WTC11 (cell line): ENCODE results near the gene LECT2.

Experiments used
- ZNF396 ChIP-seq: fragments of 250-450 bp; sonication (Bioruptor Pico); IDR thresholded peaks from 2 replicates; pipeline ENCODE4 v1.8.0; 2021; ENCODE audit warnings: mild to moderate bottlenecking, moderate library complexity, borderline replicate concordance
- TF ChIP-seq, protein P1 (sequence below): fragments of 200-600 bp; IDR thresholded peaks from 2 replicates; pipeline ENCODE4 v1.8.0; 2022; ENCODE audit warnings: antibody characterized with exemption

DNA sequence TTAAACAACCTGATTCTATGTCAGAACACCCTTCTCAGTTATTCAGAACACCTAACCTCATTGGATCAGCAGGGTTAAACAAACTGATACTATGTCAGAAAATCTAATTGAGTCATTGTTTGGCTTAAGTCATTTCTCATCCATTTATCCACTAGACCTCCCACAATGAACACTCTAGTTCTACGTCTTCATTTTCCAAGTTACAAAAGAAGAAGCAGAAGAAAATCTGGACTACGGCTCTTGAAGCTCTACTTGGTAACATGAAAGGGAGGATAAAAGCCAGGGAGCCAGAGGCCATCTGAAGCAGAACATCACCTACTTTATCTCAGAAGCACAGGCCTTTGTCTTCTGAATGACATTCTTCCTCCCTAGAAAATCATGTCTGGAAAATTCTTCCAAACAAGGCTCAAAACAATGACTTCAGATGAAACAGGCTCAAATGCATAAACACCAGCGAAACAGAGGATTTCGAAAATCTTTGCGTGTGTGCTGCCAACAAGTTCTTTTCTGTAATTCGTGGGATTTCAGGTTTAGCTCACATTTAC is 38.6 kb upstream of the LECT2 start:
- TF ChIP-seq, protein P1, sequence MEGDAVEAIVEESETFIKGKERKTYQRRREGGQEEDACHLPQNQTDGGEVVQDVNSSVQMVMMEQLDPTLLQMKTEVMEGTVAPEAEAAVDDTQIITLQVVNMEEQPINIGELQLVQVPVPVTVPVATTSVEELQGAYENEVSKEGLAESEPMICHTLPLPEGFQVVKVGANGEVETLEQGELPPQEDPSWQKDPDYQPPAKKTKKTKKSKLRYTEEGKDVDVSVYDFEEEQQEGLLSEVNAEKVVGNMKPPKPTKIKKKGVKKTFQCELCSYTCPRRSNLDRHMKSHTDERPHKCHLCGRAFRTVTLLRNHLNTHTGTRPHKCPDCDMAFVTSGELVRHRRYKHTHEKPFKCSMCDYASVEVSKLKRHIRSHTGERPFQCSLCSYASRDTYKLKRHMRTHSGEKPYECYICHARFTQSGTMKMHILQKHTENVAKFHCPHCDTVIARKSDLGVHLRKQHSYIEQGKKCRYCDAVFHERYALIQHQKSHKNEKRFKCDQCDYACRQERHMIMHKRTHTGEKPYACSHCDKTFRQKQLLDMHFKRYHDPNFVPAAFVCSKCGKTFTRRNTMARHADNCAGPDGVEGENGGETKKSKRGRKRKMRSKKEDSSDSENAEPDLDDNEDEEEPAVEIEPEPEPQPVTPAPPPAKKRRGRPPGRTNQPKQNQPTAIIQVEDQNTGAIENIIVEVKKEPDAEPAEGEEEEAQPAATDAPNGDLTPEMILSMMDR: no peak
- TF ChIP-seq ZNF396: no peak
